GM19025 (cell line): ENCODE results near the gene BAAT.

Experiments used
- ATAC-seq: cut with Tn5 transposase; IDR thresholded peaks from one replicate; pipeline ENCODE4 v1.9.1; 2021; ENCODE audit warnings: mild to moderate bottlenecking, low read depth, moderate library complexity; ENCODE audit not compliant: unreplicated experiment

The BAAT gene

DNA sequence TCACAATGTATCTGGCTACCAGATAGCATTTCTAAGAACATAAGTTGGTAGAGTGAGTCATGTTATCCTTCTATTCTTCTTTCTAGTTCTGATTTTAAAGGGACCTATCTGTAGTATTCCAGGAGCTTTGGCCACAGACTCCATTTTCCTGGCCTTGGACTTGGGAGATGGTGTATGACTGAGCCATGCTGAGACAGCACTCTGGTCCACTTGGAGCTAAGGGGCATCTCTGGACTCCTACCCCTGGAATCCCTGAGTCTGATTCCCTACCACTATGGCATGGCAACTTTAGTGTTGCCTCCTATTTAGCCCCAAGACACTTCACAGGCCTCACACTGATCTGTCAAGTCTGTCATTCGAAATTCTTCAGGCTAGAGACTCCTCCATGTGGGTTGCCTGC is 58.8 kb downstream of the BAAT start:
- no peak for ATAC-seq

- no peak for ATAC-seq
These were observed 59.8 kb downstream of the BAAT start for GRCh38 chr9:101325053-101325452.

GRCh38 chr9:101324245-101324804 is 60.5 kb downstream of the BAAT start:
- no peak for ATAC-seq

- ATAC-seq, result no peak
These were observed 61.7 kb downstream of the BAAT start for GRCh38 chr9:101323129-101323528.

- no peak for ATAC-seq
These were observed 67.1 kb downstream of the BAAT start for GRCh38 chr9:101317735-101318134.

DNA sequence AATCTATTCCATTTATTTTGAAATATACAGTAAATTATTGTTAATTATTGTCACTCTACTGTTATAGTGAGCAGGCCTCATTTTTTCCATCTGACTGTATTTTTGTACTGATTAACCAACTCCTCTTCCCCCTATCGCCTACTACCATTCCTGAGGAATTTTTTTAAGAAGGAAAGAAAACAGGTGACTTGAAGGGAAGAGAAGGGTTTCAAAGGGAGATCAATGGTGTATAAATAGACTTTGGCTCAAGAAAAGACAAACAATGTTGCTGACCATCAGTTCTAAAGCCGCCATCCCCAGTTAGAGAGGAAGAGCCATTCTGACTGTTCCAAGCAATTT is 69.7 kb downstream of the BAAT start:
- ATAC-seq, result no peak

DNA sequence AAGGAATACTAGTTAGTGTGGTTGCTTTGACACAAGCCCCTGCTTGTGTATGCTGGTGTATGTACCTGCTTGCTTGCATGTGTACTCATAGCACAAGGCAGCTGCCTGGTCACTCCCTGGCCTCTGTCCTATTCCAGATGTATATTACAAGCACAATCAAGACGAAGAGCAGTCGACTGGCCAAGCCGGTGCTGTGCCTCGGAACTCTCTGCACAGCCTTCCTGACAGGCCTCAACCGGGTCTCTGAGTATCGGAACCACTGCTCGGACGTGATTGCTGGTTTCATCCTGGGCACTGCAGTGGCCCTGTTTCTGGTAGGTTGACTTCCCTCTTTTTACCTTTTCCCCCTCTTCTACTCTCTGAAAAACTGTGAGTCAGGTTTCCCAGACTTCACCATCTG is 72.1 kb downstream of the BAAT start:
- no peak for ATAC-seq

DNA sequence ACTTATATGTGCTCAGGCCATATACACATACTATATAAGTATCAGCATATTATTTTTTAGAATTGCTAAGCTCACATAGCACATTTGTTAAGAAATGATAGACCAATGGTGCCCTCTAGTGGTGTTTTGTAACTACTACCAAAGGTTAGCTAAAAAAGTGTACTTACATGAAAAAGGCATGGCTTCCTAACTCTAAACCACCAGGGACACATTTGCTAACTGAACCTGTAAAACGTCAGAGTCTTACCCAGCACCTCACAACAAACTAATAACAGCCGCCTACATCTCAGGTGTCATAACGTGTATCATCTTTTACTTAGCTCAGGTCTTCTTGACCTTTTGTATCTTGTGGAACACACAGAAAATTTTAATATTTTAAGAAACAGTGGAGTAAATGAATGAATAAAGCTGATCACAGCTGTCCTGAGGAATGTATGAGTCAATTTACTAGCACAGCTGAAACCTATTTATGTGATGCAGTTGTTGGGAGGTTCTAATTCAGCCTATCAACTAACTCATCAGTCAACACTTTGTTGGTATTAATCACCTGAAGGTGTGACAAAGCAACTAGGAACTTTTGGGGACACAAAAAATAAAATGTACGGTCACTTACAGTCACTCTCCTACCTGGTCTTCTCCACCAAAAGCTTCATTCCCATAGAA is 72.9 kb downstream of the BAAT start:
- ATAC-seq, result peak; percentile 53

- no peak for ATAC-seq
These were observed 73.6 kb downstream of the BAAT start for GRCh38 chr9:101311191-101311590.
